Activated T-cell treated with anti-CD3 and anti-CD28 coated beads for 1 hour (primary cell): Measurements from ENCODE around the gene TTC27.
"Not testable (repeated sequence)": the region's sequence is repeated elsewhere in the genome, so short reads cannot be mapped to it uniquely, and the experiment has no call there.

Experiments used
- DNase-seq: peaks from one replicate; pipeline ENCODE4 v3.0.0-alpha.2; 2020; ENCODE audit warnings: low read depth

Gene TTC27

DNA sequence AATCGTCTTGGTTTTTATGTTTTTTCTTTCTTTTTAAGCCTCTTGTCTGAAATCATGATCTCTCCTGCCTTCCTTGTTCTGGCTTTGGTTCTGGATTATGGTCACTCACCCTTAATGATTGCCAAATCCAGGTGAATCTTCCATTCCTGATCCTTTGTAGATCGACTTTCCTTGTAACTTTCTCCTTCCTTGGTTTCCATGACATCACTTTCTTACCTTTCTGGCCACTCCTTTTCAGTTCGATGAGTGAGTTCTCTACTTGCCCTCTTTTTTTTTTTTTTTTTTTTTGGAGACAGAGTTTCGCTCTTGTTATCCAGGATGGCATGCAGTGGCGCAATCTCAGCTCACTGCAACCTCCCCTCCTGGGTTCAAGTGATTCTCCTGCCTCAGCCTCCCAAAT, 179.8 kb downstream of the TTC27 start:
- no peak for DNase-seq

DNA sequence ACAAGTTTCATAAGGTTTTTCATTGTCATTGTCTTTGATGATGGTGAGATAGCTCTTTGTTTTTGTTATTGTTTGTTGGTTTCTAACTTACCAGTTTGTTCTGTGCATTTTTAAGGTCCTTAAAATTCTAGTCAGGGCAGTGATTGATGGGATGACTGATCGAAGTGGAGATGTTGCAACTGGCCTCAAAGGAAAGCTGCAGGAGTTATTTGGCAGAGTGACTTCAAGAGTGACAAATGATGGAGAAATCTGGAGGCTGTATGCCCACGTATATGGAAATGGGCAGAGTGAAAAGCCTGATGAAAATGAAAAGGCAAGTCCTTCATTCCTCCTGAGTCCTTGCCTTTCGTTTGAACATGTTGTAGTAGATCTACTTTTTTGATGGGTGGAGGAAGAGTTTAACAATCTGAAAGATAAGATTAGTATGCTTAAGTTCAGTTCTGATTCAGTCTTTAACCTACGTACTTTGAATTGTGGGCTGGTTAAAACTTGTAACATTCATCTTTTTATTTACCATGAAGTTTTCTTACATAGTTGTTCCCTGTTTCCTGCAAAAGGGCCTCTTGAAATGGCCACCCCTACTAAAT, 183.2 kb downstream of the TTC27 start:
- no peak for DNase-seq

DNA sequence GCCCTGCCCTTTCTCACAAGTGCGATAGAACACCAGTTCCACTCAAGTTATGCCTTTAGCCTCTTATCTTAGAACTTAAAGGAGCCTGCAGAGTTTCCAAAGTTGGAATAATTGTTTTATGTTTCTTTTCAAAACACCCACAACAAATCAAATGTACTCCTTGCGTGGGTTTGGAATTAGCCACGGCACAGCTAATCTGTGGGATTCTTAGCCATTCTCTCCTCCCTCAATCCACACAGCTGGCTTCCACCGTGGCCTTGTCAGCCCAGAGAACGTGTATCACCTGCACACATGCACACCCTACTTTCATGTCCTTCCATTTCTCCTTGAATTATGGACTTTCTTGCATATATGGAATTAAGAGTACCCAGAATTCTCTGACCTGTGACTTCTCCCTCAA, 183.8 kb downstream of the TTC27 start:
- DNase-seq = no peak

DNA sequence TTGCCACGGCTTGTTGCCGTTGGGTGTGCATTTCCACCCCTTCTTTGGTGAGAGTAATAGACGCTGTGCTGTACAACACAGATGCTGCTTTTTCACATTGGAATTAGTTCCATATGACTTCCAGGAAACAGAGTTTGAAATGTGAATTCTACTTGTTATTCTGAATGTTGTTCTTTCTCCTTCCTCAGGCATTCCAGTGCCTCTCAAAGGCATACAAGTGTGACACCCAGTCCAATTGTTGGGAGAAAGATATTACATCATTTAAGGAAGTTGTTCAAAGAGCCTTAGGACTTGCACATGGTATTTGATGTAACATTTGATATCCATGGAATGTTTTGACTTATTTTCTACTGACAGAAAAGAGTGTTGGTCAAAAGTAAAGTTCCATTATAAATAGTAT, 184.5 kb downstream of the TTC27 start:
- DNase-seq = no peak

DNA sequence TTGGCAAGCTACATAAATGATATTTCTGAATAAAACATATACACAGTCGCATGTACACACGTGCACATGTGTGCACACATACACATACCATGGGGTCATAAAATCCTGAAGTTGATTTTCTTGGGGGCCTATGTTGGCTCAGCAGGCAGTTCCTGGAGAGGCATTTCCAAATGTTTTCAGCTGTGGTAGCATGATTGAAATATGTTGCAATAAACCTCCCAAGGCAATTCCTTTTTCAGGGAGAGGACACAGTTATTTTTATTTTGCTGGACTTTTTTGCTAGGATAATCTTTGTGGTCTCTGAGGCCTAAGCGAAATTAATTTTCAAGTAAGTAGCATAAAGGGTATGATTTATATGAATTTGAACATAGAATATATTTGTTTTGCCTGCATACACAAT, 192.2 kb downstream of the TTC27 start:
- no peak for DNase-seq

DNA sequence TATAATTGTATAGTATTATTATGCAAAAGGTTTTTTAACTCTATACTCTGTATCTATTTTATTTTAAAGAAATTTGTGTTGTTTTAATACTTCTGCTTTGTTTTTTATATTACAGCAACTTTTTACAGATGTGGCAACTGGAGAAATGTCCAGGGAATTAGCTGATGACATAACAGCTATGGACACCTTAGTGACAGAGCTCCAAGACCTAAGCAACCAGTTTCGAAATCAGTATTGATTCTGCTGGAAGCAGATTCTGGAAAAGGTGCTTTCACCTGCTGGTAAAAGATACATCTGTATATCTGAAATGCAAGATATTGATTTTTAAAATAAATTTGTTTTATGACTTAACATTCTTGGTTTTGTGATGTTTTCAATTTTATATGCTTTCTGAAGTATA, 192.9 kb downstream of the TTC27 start:
- no peak for DNase-seq

DNA sequence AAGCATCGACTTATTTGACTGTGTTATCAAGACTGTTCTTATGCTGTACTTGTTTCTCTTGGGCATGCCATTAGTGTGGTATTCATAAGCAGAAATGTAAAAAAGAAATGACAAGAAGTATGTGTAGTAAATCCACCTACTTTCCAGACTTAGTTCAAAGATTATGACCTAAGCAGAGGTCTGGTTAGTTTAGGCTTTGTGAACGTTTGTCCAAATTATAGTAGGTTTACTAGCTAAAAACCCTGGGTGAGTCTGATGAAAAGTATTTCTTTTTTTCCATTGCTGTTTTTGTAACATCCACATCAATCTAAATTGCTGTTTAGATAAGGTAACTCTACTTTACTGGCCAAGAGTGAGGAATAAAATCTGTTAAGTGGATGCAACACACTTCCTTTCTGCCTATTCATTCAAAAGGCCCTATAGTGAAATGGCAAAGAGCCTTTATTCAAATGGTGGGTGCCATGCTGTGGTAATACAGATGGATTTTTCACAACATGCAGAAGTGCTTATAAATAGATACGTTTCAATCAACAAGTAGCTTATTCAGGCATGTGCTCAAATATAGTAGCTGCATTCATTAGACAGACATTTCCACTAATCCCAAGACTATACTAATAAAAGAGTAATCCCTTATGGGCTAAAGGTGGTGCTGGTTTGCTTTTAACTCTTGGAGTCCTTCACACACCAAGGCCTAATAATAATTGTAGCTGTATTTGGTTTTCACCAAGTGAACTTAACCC, 196.4 kb downstream of the TTC27 start:
- no peak for DNase-seq

DNA sequence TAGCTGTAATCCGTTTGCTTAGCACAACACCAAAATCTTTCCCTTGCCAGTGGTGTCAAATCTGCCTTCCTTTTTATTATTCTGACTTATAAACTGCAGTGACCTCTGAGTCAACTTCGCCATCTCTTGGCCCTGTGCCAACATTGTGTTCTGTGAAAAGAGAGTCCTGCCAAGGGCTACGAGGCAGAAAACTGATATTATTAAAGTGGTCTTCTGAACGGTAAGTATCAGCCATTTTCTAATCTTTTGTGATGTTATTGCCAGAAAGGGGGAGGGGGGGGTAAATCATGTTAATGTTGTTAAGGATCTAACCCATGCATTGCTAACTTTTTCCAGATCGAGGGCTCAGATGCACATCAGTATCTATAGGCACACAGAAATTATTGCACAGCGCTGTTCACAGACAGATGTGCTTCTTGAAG, 197.5 kb downstream of the TTC27 start:
- no peak for DNase-seq

DNA sequence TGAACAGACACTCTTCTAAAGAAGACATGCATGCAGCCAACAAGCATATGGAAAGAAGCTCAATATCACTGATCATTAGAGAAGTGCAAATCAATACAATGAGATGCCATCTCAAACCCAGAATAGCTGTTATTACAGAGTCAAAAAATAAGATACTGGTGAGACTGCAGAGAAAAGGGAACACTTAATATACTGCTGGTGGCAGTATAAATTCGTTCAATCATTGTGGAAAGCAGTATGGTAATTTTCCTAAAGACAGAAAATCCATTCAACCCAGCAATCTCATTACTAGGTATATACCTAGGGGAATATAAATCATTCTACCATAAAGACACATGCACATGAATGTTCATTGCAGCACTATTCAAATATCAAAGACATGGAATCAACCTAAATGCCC, 202.3 kb downstream of the TTC27 start:
- DNase-seq = no peak

DNA sequence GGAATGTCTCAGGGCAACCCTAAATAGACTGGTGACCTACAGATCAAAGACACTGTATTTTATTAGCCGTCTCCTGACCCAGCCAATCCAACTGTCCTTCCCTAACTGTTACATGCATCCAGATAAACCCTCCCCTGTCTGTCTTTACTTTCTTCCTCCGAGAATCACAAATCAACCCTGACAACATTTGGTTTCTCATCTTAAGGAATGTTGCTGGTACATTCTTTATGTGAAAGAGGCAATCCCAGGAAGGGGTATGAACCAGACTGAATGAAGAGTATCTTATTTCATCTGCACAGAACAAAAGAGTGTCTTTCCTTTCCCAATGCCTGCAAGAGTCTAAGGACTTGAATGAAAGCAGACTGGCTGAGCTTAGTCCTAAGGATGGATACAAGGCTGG, 205.0 kb downstream of the TTC27 start:
- no peak for DNase-seq

DNA sequence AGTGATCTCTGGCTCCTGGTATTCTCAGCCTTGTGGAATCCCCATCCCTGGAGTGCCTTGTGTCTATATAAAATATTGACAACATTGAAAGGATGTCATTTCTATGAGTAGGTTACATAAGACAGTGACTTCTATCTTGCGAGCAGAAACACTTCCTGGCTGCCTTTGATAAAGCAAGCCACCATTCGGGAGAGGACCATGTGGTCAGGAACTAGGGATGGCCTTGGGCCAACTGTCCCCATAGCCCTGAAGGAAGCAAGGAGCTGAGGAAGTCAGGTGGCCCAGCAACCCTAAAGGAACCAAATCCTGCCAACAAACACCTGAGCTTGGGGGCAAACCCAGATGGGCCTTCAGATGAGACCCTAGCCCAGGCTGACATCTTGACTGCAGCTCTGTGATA, 205.9 kb downstream of the TTC27 start:
- no peak for DNase-seq

DNA sequence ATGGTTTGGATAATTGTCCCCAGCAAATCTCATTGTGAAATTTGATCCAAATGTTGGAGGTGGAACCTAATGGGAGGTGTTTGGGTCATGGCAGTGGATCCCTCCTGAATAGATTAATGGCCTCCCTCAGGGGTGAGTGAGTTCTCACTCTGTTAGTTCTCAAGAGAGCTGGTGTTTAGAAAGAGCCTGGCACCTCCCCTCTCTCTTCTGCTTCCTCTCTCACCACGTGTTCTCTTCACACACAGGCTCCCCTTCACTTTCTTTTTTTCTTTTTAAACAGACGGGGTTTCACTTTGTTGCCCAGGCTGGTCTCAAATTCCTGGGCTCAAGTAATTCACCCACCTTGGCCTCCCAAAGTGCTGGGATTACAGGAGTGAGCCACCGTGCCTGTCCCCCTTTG, 207.3 kb downstream of the TTC27 start:
- DNase-seq = no peak

DNA sequence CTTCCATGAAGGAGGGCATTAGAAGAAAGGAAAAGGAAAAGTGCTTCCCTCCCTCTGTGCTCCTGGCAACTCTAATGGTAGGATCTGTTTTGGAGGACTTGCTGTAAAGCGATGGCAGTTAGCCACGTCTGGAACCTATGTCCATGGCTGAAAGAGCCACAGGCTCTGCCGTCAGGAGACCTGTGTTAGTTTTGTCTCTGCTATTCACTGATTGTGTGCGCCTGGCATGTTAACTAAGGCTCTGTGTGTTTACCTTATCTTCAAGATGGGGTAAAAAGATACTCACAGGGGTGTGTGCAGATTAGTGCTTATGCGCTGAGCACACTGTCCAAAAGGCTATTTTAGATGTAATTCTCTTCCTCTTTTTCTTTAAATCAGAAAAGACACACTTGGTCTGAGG, 209.1 kb downstream of the TTC27 start:
- no peak for DNase-seq

DNA sequence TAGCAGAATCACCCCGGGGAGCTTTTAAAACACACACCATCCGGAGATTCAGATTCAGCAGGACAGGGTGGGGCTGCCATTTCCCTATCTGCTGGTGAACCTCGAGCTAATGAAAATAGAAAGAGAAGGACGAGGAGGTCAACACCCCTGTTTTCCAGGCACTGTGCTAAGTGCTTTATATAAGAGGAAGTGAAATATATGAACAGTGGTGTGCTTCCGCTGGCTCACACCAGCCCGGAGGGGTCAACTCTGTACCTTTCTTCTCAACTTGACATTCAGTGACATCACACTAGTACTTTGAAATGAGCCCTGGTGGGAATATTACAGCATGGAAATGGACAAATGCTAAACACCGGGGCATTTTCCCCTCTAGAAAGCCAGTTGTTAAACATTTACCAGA, 210.6 kb downstream of the TTC27 start:
- no peak for DNase-seq

DNA sequence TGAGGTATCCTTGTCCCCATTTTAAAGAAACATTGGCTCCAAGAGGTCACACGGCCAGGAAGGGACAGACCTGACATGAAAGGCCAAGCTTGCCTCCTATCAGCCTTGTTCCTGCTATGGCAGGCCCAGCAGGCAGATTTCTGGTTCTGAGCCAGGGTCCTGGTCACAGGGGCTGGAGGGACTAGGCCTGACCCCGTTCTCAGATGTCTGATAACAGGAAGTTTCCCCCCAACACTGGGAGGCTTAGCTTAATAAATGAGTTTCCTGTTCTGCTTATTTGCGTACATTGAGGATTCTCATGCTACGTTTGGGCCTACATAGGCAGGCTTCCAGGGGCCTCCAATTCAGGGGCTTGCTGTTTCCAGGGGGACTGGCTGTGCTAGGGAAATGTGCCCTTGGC, 211.1 kb downstream of the TTC27 start:
- no peak for DNase-seq

DNA sequence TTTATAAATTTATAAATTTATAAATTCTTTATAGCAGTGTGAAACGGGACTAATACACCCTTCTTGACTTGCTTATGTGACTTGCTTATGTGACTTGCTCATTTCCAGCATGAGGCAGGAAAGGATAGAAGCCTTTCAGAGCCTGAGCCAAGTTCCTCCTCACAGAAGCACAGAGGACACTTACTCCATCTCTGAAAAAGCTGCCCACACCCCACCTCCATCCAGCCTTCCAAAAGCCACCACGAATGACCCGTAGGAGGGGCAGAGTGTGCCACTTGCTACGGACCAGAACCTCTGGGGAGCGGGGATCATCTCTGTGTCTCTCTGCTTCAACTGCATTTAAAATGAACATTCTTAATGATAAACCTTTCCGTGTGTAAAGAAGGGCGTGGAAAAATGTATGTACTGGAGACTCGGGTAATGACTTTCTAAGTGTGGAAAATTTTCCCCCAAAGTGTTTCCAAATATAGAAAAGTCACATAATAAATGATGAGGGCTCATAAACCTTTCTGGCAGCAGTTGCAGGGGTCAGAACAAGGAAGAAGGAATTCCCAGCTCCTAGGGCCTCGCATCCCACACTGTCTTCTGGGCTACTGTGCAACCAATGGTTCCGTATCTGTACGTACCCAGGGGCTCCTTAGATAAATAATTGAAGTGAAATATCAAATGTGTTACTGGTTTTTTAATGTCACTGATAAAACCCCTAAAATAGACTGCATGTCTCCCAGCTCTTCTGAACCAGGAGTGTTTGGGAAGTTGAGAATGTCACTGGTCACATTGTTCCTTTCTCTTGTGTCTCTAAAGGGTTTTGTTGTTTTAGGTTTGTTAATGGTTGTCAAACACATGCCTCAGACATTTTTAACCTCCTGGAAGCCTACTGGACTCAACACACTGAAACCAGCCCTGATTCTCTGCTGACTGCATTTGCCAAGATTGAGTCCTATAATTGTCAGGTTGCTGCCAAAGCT, 214.4 kb downstream of the TTC27 start:
- DNase-seq = no peak

DNA sequence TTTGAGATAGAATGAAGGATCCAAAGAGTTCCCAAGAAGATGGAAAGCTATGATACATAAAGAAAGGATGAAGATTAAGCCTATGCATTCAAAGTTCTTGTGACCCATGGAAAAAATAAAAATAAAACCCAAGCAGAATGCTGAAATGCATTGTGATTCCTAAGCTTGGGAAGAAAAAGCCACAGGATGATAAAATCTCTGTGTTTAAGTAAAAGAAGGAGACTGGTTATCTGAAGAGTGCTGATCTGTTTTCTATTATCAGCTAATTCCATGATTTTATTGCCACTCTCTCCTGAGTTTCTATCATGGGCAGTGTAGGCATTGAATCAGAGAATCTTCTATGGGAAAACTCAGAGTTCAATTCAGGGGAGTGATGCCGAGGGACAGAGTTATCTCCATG, 215.8 kb downstream of the TTC27 start:
- no peak for DNase-seq

DNA sequence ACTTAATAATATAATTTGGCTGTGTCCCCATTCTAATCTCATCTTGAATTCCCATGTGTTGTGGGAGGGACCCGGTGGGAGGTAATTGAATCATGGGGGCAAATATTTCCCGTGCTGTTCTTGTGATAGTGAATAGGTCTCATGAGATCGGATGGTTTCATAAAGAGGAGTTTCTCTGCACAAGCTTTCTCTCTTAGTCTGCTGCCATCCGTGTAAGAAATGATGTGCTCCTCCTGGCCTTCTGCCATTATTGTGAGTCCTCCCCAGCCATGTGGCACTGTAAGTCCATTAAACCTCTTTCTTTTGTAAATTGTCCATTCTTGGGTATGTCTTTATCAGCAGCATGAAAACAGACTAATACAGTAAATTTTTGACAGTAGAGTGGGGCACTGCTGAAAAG, 216.4 kb downstream of the TTC27 start:
- DNase-seq = no peak

DNA sequence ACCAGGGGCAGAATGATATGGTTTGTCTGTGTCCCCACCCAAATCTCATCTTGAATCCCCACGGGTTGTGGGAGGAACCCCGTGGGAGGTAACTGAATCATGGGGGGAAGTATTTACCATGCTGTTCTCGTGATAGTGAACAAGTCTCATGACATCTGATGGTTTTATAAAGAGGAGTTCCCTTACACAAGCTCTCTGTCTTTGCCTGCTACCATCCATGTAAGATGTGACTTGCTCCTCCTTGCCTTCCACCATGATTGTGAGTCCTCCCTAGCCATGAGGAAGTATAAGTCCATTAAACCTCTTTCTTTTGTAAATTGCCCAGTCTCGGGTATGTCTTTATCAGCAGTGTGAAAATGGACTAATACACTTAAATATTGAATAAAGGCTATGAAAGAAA, 218.4 kb downstream of the TTC27 start:
- not testable (repeated sequence) for DNase-seq

DNA sequence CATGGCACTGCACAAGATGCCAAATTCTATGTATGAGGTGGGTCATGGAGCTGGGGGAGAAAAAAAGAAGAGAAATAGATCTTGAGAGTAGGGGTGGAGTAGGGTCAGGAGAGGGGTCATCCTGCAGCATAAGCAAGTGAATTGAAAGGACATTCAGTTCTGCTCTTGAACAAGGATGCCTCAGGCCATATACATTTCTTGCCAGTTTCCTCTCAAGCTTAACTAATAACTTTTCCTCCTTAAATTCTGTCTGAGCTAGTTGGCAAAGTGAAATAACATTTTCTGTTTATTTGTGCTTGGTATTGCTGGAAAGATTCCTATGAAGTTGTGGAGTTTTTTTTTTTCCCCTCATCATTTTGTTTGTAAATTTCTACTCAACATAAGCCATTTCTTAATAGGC, 219.9 kb downstream of the TTC27 start:
- DNase-seq = no peak

DNA sequence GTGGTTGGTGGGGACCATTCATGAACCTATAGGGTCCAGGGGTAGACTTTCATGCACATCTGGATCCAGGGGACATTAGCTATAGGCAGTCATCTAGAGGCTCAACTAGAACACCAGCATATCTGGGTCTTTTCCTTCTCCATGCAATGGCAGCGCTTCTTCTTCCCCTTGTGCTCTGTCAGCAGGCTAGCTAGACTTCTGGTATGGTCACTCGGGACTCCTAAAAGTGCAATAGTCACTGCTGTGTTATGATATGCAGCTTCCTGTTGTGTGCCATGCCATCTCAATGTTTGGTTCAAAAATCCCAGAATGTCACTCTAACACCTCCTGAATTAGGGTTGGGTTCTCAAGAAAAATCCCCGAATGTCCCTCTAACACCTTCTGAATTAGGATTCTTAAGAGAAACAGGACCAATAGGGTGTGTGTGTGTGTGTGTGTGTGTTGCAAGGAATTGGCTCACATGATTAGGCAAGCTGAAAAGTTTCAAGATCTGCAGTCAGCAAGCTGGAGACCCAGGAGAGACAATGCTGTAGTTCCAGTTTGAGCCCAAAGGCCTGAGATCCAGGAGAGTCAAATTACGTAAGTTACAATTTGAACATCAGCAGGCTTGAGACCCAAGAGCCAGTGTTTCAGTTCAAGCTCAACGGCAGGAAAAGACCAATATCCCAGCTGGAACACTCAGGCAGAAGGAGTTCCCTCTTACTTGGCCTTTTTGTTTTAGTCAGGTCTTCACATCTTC, 221.8 kb downstream of the TTC27 start:
- no peak for DNase-seq

DNA sequence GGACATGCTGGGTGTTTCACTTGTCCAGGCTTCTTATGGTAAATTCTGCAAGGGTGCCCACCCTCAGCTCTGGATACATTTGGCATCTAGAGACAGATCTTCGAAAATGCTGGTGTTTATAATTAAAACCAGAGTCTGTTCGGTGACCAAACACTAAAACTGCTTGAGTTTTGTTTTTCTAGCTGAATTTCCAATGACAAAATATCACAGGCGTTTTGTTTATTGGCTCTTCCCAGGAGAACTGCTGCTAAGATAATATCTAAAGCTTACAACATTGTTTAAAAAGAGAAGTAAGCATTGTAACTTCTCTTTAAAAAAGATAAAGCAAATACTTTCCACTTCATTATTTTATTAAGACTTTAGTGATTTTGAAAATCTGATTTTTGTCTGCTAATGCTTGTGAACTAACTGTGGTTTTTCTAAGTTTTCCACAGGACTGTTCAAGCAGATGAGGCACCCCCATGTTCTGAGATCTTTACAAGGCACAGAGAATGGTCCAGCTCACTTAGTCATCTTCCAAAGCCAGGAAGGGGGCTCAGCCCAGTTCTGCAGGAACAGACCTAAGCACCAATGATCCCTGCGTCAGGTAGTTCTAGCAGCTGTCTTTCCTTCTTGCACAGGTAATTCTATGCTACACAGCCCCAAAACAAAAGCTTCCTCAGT, 224.1 kb downstream of the TTC27 start:
- no peak for DNase-seq
